GM21529 (cell line): ENCODE measurements around the gene TMEM229A.
"Not testable (repeated sequence)": the region's sequence is repeated elsewhere in the genome, so short reads cannot be mapped to it uniquely, and the experiment has no call there.

Source experiments
- ATAC-seq: cut with Tn5 transposase; IDR thresholded peaks from one replicate; pipeline ENCODE4 v1.9.1; 2021; ENCODE audit not compliant: unreplicated experiment

Gene TMEM229A

DNA sequence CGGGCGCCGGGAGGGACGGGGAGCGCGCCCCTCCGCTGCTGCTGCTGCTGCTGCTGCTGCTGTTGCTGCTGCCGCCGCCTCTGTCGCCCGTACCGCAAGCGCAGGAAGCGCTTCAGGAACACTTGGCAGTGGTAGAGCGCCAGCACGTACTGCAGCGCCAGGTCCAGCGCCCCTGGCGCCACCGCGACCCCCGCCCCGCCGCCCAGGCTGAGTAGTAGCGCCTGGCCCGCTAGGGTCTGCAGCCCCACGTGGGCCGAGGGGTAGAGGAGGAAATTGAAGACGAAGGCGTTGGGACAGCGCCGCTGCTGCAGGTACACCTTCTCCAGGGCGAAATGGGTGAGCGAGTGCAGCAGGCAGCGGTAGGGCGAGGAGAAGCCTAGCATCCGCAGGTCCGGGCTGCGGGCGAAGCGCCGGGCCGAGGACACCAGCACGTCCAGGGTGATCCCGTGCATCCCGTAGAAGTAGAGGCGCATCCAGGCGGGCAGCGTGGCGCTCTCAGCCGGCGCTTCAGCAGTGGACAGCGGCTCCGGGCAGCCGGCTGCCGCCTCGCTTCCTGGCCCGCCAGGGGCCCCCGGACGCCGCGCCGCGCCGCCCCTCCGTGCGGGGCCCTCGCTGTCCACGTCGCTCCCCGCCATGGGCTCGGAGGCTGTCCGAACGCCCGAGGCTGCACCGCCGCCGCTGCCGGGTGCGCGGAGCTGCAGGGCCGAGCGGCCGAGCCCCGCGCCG lies at the start of gene TMEM229A:
TSS of gene TMEM229A (minus strand) at position 699 of the 726 bp plus-strand sequence. CDS start at position 635, 64 bp downstream.
- peak; percentile 45 for ATAC-seq

DNA sequence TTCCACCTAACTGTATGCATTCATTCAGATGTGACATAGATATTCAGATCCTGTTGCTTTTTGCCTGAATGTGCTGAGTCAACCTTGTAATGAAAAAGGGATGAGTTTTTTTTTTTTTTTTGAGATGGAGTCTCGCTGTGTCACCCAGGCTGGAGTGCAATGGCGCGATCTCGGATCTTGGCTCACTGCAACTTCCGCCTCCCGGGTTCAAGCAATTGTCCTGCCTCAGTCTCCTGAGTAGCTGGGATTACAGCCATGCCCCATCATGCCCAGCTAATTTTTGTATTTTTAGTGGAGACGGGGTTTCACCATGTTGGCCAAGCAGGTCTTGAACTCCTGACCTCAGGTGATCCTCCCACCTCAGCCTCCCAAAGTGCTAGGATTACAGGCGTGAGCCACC lies 49.4 kb upstream of the TMEM229A start:
- not testable (repeated sequence) for ATAC-seq

DNA sequence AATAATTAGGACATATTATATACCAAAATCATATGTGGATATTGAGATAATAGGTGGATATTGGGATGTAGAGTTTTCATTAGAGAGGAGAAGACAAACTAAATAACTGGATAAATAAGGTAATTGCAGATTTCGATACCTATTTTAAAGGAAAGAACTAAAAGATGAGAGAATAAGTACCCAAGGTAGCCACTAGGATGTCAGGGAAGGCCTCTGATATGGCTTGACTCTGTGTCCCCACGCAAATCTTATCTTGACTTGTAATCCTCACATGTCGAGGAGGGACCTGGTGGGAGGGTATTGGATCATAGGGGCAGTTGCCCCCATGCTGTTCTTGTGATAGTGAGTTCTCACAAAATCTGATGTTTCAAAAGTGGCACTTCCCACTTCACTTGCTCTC lies 44.7 kb upstream of the TMEM229A start:
- ATAC-seq, result no peak

DNA sequence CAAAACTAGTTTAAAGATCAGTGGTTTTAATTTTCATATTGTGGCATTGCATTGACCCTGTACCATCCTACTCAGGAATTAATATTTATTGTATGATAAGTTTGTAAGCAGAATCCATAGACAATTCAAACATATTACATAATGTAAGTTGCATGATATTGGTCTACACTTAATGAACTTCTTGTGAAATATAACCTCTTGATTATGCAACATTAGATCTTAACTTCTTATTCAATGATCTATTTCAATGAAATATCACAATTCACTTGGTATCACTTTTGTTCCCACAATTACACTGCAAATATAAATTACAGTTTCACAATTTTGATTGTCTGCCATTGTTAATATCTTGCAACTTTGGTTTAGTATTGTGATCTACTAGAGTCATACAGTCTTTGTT lies 44.0 kb upstream of the TMEM229A start:
- ATAC-seq, result no peak

DNA sequence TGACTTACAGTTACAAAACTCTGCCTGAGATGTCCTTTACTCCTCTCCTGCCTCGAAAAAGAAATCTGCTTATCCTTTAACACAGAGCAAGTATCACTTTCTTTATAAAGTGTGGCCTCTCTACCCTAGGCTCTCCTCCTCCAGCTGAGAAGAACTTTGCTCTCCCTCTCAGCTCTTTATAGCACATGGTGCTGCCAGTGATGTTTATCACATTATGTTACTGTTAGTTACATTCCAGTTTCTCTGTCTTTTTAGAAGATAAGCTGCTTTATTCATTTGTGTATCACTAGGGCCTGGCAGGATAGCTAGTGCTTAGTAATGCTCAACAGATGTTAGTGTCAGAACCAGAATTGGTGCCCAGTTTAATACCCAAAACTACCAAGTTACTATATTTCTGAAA lies 41.1 kb upstream of the TMEM229A start:
- no peak for ATAC-seq

DNA sequence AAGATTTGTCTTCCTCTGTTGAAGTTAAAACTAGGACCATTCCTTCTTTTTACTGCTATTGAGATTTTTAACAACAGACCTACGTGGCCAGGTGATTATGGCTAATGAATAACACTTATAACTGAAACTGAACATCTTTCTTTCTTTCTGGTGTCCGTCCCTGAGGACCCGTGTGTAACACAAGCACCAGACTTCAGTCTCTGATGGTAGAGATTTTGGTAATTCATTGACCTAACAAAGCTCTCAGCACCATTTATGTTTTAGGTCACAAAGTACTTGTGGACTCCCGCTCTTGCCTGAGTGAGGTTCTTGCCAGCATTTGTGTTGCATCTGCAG lies 40.4 kb upstream of the TMEM229A start:
- no peak for ATAC-seq

DNA sequence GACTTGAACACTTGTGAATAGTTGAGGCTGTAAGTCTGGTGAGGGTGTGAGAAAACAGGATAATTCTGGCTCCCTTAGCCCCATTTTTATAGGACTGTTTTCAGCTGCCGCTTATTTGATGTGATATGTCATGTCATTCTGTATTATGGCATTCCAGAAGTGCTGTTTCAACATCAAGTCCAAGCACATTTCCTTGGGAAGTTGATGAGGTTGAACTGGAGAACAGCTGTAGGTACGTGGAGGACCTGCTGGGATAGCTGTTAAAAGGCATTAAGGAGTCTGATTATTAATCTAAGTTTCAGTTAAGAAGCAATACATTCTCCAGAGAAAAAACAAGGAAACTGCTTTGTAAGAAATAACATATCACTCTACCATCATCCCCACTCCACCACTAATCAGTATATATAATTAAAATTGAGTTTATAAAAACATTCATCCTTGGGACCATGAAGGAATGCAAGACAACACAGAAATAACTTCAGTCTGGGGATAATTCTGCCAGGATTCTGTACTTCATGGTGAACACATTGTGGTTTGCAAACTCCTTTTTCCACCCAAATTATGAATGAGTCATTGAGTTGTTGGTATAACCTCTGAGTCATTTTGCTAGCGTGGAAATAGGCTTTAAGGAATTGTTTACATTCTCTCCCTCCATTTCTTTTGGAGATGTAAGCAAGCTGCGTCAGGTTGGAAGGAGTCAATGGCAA lies 39.9 kb upstream of the TMEM229A start:
- ATAC-seq, result no peak

DNA sequence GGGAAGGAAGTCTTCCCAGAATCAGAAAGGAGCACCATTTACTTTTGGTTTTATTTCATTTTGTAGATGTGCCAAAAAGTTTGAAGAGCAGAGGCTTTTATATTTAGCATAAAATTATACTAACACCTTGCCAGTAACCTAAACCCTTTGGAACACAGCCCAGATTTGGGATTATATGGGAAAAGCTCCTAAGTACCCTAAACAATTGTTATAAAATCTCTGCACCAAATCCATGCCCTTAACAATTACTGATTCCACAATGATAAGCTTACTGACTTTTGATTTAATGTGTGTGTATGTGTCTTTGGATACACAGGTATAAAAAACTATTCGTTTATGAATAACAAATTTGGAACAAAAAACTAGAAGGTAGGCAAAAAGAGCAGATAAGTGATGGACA lies 39.0 kb upstream of the TMEM229A start:
- ATAC-seq, result no peak

DNA sequence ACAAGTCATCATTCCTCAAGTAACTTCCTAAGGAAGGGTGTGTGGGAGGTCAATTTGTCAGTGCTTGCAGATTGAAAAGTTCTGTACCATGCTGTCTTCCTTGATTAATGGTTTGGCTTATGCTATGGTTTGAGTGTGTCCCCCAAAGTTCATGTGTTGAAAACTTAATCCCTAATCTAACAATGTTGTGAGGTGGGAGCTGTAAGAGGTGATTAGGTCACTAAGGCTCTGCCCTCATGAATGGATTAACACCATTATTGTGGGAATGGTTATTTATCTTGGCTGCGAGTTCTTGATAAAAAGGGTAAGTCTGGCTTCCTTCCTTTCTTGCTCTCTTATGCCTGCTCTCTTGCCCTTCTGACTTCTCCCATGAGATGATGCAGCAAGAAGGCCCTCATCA lies 29.3 kb upstream of the TMEM229A start:
- ATAC-seq, result no peak

DNA sequence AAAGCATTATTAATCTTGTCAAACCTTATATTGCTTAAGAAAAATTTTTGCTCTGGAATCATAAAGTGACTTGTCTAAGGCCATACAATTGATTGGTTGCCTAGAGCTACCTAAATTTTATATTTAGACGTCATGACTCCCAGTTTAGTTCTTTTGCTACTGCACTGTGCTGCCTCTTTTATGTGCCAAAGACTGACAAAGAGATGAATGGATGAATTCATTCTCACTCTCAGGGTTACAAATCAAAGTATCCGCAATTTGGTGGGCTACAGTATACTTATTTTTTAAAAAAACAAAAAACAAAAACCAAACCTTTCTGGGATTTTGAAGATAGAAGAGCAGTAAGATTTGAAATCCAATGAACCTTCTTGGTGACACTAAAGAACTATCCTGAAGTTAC lies 27.7 kb upstream of the TMEM229A start:
- ATAC-seq, result no peak

DNA sequence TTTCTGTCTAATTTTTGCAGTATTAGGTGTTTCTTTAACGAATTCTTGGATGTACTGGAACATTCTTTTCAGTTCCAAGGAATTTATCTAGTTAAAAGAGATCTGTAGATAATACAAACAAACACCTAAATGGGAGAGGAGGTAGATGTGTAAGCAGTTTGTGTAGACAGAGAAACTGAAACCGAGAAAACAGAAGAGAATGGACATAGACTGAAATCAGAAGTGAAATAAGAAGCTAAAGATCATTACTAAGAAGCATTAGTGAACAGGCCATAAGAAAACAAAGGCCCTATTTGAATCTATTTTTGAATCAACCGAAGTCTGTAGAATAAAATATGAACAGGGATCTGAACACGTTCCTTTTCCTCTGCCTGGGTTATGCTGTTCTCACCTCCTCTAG lies 26.5 kb upstream of the TMEM229A start:
- peak; percentile 100 for ATAC-seq

DNA sequence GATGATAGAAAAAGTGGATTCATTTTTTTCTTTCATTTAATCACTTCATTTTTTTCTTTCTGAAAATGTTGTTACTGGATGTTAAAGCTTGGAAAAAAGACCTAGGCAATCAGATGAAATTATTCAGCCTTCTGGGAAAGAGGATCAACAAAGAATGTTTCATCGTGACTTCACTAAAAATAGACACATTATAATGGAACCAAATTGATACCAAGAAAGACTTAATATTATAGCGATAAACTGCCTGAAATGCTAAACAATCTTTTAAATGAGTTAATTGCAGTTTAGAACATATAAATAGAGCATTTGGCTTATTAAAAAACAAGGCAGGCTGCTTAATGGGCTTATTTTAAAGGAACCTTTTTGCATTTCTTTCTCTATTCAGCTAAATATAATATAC lies 25.6 kb upstream of the TMEM229A start:
- no peak for ATAC-seq

DNA sequence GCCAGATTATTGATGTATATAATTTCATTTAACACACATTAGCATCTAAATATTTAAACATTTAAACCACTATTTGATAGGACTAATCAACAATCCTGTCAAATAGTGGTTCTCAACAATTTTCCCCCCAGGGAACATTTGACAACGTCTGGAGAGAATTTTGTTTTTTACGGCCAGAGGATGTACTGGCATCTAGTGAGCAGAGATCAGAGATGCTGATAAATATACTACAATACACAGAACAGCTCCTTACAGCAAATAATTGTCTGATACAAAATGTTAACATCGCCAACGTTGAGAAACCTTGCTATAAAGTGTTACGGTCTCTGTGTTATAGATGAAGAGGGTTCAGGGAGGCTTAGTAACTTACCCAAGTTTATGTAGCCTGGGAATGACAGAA lies 25.0 kb upstream of the TMEM229A start:
- no peak for ATAC-seq

DNA sequence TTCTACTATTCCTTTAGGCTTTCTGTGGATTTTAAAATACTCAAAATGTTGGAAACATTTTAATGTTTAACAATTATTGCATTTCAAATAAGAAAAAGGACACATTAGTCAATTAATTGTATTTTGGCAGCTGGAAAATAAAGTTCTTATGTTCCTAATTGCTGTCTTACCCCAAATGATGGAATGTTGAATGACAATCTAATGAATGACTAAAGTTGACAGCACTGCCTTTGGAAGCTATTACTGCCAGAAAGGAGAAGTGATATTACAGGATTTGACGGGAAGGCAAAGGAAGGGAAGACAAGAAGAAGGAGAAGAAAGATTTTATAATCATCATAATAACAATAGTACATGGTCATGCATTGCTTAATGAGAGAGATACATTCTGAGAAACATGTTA lies 23.4 kb upstream of the TMEM229A start:
- ATAC-seq, result no peak

DNA sequence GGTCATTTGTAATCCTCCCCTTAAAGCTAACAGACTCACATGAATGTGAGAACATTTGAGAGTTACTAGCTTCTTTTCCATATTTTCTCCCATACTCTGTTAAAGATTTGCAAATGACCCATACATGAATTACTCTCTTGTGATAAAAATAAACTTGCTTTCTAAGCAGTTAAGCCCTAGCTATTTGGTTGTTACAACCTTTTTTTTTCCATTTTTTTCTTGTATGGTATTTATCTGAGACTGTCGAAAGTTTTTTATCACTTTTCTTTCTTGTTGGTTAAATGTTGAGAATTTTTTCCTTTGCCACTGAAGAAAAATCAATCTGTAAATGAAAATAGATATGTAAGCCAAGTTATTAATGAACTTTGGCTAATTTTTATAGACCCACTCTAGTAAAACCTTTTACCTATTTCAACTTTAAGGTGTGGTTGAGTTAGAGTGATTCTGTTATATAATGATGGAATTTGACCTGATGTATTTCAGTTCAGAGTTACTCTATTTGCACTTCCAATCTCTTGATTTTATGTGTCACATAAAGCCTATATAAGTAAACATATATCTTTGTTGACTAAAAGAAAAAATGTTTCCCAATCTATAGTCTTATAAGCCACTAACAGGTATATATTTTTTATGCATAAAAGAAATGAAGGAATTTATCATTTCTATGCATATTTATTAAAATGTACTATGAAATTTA lies 19.0 kb upstream of the TMEM229A start:
- ATAC-seq, result no peak

DNA sequence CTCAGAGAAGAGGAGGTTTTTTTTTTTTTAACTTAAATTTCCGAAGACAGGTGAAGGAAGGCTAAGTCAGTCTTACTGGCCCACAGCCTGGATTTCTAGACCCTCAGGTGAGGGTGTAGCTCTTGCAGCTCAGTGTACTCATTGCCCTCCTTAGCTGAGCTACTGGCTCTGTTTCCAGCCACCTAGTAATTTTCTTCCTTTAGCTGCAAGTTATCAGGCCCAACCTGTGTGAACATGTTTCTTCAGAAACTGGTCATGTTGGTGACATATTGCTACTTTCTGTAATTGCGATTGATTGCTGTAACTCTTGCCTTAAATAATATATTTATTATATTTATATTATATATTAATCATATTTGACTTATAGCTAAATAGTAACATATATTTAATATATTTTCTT lies 10.0 kb upstream of the TMEM229A start:
- no peak for ATAC-seq

DNA sequence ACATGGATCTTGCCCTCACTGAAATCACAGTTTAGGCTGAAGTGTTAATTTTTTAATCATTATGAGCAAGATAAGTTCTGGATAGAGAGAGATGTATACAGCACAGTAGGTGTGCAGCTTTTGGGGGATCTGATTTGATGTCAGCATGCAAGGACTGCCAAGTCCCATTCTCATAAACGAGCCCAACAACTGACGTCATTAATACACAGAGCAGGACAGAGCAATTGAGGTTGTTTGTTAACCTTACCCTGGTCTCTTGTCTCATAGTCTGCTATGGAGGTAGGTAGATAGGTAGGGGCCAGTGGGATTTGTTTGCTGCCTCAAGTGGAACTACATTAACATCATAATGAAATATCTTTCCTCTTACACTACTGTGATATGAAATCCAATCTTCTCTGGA lies 8.6 kb upstream of the TMEM229A start:
- no peak for ATAC-seq

DNA sequence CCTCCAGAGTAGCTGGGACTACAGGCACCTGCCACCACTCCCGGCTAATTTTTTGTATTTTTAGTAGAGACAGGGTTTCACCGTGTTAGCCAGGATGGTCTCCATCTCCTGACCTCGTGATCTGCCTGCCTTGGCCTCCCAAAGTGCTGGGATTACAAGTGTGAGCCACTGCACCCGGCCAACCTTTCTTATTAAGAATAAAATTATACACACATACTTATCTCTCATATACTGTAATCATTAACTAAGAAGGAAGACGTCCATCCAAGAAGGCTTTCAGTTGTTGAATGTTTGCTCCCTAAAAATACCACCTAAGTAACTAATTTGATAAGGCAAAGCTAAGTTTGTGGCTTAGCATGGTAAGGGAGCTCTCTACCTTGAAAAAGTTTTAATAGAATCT lies 5.0 kb upstream of the TMEM229A start:
- ATAC-seq, result not testable (repeated sequence)

DNA sequence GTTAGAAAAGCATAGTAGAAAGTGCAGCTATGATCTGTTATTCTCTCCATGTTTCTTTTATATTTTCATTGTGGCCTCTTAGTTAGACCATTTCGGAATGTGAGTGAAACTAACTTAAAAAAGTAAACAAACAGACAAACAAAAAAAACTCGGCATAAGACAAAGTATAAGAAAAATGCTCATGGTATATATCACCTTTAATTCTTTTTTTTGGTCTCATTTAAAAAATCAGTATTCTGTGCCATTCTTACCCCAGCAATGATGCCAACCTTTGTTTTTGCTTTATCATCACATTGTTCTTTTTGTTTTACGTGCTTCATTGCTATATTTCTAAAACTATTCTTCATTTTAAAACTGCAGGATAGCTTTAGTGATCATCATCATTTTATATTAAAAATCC lies 2.8 kb upstream of the TMEM229A start:
- ATAC-seq, result no peak

DNA sequence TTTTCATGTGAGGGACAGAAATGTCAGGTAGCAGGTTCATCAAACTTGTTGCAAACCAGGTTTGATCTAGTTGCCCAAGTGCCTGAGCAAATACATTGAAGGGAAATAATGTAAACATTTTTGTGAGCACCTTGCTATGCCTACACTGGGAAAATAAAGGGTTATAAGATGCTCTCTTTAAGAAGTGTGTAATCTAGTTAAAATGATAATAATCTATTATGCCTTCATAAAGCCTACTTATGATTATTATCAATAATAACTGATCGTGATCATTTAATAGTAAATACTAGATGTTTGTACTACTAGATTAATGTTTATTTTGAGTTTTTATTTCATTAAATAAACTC lies 1.9 kb upstream of the TMEM229A start:
- ATAC-seq, result no peak

DNA sequence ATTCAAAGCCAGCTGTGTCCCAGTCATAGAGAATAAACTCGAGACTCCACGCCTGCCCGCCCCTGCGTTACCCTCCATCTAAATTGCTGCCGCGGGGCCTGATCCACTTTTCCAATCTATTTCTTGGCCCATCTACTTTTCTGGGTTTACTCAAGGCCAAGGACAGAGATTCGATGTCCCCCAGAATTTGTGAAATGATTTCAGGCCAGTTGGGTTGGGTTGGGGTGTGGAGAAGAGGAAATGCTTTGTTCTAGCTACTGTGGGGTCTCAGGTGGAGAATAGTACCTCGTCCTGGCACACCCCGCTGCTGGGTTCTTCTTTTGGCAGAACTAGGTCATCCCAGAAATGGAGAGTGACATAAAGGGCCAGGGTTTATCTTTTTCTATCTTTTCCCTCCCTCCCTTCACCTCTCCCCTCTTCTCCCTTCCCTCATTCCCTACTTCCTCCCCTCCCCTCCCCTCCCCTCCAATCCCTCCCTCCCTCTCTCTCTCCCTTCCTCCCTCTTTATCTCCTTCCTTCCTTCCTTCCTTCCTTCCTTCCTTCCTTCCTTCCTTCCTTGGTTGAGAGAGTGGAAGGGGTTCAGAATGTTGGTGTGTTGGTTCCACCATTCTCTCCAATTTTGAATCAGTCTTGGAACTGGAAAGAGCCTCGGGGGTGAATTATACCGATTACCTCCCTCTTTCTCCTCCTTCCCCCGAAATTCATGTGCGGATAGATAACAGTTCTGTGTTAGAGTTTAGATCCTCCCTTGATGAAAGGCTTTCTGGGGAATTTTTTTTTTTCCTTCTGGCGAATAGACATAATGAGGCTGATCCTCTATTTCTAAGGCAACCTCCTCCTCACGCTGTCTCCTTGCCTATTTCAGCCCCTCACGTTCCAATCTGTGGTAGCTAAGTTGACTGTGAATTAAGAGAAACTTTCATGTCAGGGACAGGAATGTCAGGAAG lies 1.2 kb upstream of the TMEM229A start:
- no peak for ATAC-seq
